OCI-LY7 (cell line): ENCODE results near the gene SLC4A3. TPM values are rescaled to one million over a fixed set of nuclear protein-coding genes. Genes with fewer than 3 reads are reported as not detected.

ENCODE experiments used
- BruUV-seq: library from RNA; stranded (reverse); fragments of 400-500 nt; replicated peaks from 2 replicates; lab custom pipeline; 2021; lab: Mats Ljungman, UMichigan
- CTCF ChIA-PET: fragments of 300-600 bp; sonication (Branson Sonifier 250); formaldehyde crosslinking; loops from one replicate; lab custom pipeline; 2022; ENCODE audit warnings: antibody characterized with exemption; ENCODE audit not compliant: unreplicated experiment; lab: Charles Lee
- POLR2A ChIA-PET: fragments of 300-600 bp; sonication (Branson Sonifier 250); formaldehyde crosslinking; loops from one replicate; lab custom pipeline; 2022; ENCODE audit warnings: antibody characterized with exemption; lab: Charles Lee
- DNase-seq: peaks from one replicate; pipeline ENCODE4 v3.0.0-alpha.2; 2015; ENCODE audit warnings: low spot score
- H2AFZ ChIP-seq: fragments of 200-600 bp; sonication (generic), shearing (Covaris generic); 2 replicates; pipeline ENCODE4 v1.6.1; 2014; ENCODE audit warnings: mild to moderate bottlenecking, antibody characterized with exemption, low read length, moderate library complexity
- H3K27ac ChIP-seq: fragments of 200-600 bp; sonication (generic); 2 replicates; pipeline ENCODE4 v1.5.1; 2014; ENCODE audit warnings: mixed run types, low read depth, mild to moderate bottlenecking, moderate library complexity, low read length, inconsistent platforms; ENCODE audit not compliant: poor library complexity, severe bottlenecking
- H3K36me3 ChIP-seq: fragments of 200-600 bp; sonication (generic); 2 replicates; pipeline ENCODE4 v1.6.1; 2014; ENCODE audit warnings: mild to moderate bottlenecking, antibody characterized with exemption, low read length, moderate library complexity, mixed read lengths; ENCODE audit not compliant: insufficient read depth
- H3K4me1 ChIP-seq: fragments of 200-600 bp; sonication (generic); 2 replicates; pipeline ENCODE4 v1.5.1; 2014; ENCODE audit warnings: mild to moderate bottlenecking, low read length; ENCODE audit not compliant: insufficient read depth, poor library complexity, severe bottlenecking
- H3K4me2 ChIP-seq: fragments of 200-600 bp; sonication (generic); 2 replicates; pipeline ENCODE4 v1.6.1; 2014; ENCODE audit warnings: mild to moderate bottlenecking, low read length
- H3K4me3 ChIP-seq: fragments of 200-600 bp; sonication (generic); 2 replicates; pipeline ENCODE4 v1.5.1; 2014; ENCODE audit warnings: mild to moderate bottlenecking, low read depth, low read length; ENCODE audit not compliant: poor library complexity, severe bottlenecking
- H3K79me2 ChIP-seq: fragments of 200-600 bp; sonication (generic); 2 replicates; pipeline ENCODE4 v1.6.1; 2016; ENCODE audit warnings: low read depth, mild to moderate bottlenecking, low read length, moderate library complexity, mixed read lengths; ENCODE audit not compliant: insufficient read depth
- H3K9me2 ChIP-seq: fragments of 200-600 bp; sonication (generic); 2 replicates; pipeline ENCODE4 v1.6.1; 2016; ENCODE audit warnings: mild to moderate bottlenecking, low read length, mixed read lengths; ENCODE audit not compliant: insufficient read depth
- H3K9me3 ChIP-seq: fragments of 200-600 bp; sonication (generic); 2 replicates; pipeline ENCODE4 v1.6.1; 2014; ENCODE audit warnings: mild to moderate bottlenecking, mixed run types, low read length, mixed read lengths
- H4K20me1 ChIP-seq: fragments of 200-600 bp; sonication (generic); 2 replicates; pipeline ENCODE4 v1.6.1; 2014; ENCODE audit warnings: mild to moderate bottlenecking, antibody characterized with exemption, low read length, moderate library complexity, mixed read lengths; ENCODE audit not compliant: insufficient read depth
- EZH2phosphoT487 ChIP-seq: fragments of 200-600 bp; sonication (generic); IDR thresholded peaks from 2 replicates; pipeline ENCODE4 v1.6.1; 2018; ENCODE audit warnings: low read depth, borderline replicate concordance, mild to moderate bottlenecking, mixed run types, antibody characterized with exemption, low read length, moderate library complexity, mixed read lengths
- intact Hi-C: fragments of 100-400 bp; cut with micrococcal nuclease; formaldehyde crosslinking; loops from one replicate; pipeline ENCODE4 v1.10.0; 2022; ENCODE audit not compliant: unreplicated experiment
- total RNA-seq, 2 experiments: library from RNA; depleted of rRNA in 1 of 2; stranded (reverse); fragments of >200 nt in 1 of 2; shearing (Covaris generic) in 1 of 2; gene quantifications; 2 replicates each; pipeline ENCODE4 v1.2.3, GENCODE V29; 2014 to 2022
- TF ChIP-seq, protein P1 (sequence below): fragments of 200-600 bp; sonication (generic); conservative IDR thresholded peaks from 2 replicates; pipeline ENCODE4 v1.5.1; 2014; ENCODE audit warnings: mild to moderate bottlenecking, antibody characterized with exemption, low read length, moderate library complexity, mixed read lengths

Gene SLC4A3
- total RNA-seq, 2 experiments from 2014 or later, result not detected

DNA sequence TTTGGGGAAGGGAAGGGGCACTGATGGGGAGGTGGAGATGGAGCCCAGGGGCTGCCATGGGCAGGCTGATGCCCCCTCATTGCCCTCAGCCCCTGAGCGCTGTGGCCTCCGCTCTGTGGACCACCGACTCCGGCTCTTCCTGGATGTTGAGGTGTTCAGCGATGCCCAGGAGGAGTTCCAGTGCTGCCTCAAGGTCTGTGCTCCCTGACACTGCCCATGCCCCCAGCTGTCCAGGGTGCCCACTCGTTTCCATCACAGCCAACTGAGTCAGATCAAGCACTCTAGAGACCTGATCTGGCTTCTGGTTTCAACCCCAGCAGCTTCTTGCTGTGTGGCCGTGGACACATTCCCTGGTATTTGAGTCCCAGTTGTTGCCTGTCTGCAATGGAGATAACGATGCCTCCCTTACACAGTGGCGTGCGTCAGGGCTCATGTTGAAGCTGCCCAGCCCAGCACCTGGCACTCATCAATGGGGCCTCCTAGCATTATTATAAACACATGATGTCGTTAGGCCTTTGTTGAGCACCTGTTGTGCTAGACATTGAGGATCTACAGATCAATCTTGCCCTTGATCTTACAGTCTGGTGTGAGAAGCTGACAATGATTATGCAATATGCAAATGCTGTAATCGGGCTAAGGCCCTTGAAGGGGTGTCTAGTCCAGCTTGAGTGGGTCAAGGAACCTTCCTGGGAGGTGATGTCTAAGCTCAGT, 15.4 kb upstream of the SLC4A3 start:
- no peak overlapping the region for H3K4me3 ChIP-seq
- H3K79me2 ChIP-seq, result no peaks in the 10 kb centered on the region
- no peak for TF ChIP-seq EZH2phosphoT487
- TF ChIP-seq, protein P1, sequence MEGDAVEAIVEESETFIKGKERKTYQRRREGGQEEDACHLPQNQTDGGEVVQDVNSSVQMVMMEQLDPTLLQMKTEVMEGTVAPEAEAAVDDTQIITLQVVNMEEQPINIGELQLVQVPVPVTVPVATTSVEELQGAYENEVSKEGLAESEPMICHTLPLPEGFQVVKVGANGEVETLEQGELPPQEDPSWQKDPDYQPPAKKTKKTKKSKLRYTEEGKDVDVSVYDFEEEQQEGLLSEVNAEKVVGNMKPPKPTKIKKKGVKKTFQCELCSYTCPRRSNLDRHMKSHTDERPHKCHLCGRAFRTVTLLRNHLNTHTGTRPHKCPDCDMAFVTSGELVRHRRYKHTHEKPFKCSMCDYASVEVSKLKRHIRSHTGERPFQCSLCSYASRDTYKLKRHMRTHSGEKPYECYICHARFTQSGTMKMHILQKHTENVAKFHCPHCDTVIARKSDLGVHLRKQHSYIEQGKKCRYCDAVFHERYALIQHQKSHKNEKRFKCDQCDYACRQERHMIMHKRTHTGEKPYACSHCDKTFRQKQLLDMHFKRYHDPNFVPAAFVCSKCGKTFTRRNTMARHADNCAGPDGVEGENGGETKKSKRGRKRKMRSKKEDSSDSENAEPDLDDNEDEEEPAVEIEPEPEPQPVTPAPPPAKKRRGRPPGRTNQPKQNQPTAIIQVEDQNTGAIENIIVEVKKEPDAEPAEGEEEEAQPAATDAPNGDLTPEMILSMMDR, result no peak
- DNase-seq, result no peak
- no peaks in the 10 kb centered on the region for H3K9me3 ChIP-seq
- H3K9me2 ChIP-seq, result no peaks in the 10 kb centered on the region
- no peak overlapping the region for H2AFZ ChIP-seq
- H4K20me1 ChIP-seq, result no peaks in the 10 kb centered on the region
- peaks cover 17% of the 10 kb centered on the region; the same call in 1 of the 2 replicates for H3K36me3 ChIP-seq
- intact Hi-C loops, result no loop called here
- no TSS peak for BruUV-seq
- peaks cover 6% of the 10 kb centered on the region for H3K4me1 ChIP-seq
- no peak overlapping the region for H3K27ac ChIP-seq
- ChIA-PET POLR2A (no interaction called here), CTCF (no interaction called here)
- no peak overlapping the region for H3K4me2 ChIP-seq

DNA sequence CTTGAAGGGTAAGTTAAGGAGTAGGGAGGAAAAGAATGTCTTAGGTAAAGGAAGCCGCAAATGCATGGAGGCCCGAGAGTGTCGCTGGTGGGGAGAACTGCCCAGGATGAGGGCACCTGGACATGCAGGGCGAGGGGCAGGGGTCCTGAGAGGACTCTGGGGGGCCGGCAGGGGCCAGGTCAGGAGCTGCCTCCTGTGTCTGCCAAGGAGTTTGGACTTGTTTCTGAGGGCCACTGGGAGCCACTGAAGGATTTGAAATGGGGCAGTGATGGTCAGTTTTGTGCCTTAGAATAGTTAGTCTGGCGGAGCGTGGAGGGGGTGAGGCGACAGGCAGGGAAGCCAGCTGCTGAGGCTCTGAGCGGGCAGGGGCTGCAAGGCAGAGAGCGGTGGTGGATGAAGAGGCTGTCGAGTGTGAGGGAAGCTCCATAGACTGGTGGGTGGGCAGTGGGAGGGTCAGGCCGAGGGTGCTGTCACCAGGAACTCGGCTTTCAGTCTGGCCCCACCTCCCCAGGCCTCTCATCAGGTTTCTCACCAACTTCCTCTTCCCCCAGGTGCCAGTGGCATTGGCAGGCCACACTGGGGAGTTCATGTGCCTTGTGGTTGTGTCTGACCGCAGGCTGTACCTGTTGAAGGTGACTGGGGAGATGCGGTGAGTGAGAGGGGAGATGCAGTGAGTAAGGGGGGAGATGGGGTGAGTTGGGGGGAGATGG, 14.7 kb upstream of the SLC4A3 start:
- CTCF ChIA-PET, result no interaction called here
- TF ChIP-seq EZH2phosphoT487, result no peak
- TF ChIP-seq, protein P1, result no peak

More for the DNA sequence above, 14.7 kb upstream of the SLC4A3 start:
- peak; percentile 59 for DNase-seq
- no peak overlapping the region for H2AFZ ChIP-seq
- H3K27ac ChIP-seq, result no peak overlapping the region
- H3K4me2 ChIP-seq, result peak overlapping the region; percentile 30; the same call in 1 of the 2 replicates
- peaks cover 6% of the 10 kb centered on the region for H3K4me1 ChIP-seq
- H3K9me2 ChIP-seq, result no peaks in the 10 kb centered on the region
- peaks cover 17% of the 10 kb centered on the region; the same call in 1 of the 2 replicates for H3K36me3 ChIP-seq
- H3K4me3 ChIP-seq, result no peak overlapping the region
- POLR2A ChIA-PET, result no interaction called here
- H4K20me1 ChIP-seq, result no peaks in the 10 kb centered on the region
- no TSS peak for BruUV-seq
- intact Hi-C loops, result no loop called here
- no peaks in the 10 kb centered on the region for H3K9me3 ChIP-seq
- no peaks in the 10 kb centered on the region for H3K79me2 ChIP-seq
